Pancreas (tissue), 10 donors: ENCODE measurements around the gene LPAR1. TPM values are rescaled to one million over a fixed set of nuclear protein-coding genes. Genes with fewer than 3 reads are reported as not detected.

Experiments used
- ATAC-seq, 4 donors: fragments of 200-7000 bp; cut with Tn5 transposase; one replicate each; pipeline versions ENCODE4 v1.8.0 to v1.9.1; 2020; ENCODE audit warnings: mild to moderate bottlenecking in 4 of 4, moderate library complexity in 4 of 4
- DNase-seq, 6 donors: peaks; one replicate each; pipeline ENCODE4 v3.0.0-alpha.2; 2020
- FAIRE-seq: peaks from 2 replicates; lab custom pipeline; 2012; peaks lifted over from hg19 to GRCh38; lab: Jason Lieb, UNC
- H3K27ac ChIP-seq, 4 donors: fragments of 200-600 bp; sonication (generic); 1 replicate in 3 of 4; 2 replicates in 1 of 4; pipeline versions ENCODE4 v1.5.0 to v1.8.0; 2020
- H3K27me3 ChIP-seq, 4 donors: fragments of 200-600 bp; one replicate each; pipeline ENCODE4 v1.8.0; 2021
- H3K36me3 ChIP-seq, 3 donors: fragments of 200-600 bp; sonication (generic) in 1 of 3; one replicate each; pipeline versions ENCODE4 v1.5.0 to v1.8.0; 2020 to 2021
- H3K4me1 ChIP-seq, 3 donors: fragments of 200-600 bp; one replicate each; pipeline ENCODE4 v1.8.0; 2021
- H3K4me3 ChIP-seq, 4 donors: fragments of 200-600 bp; sonication (generic) in 2 of 4; one replicate each; pipeline versions ENCODE4 v1.5.0 to v1.8.0; 2020 to 2021
- H3K9me3 ChIP-seq, 4 donors: fragments of 200-600 bp; one replicate each; pipeline ENCODE4 v1.8.0; 2021
- WGBS, 2 donors: extraction: QIAGEN DNeasy Blood & Tissue Kit; methylation state at CpG; one replicate each; pipeline ENCODE4 v1.1.7; 2013; 5-methylcytosine and 5-hydroxymethylcytosine counted together
- intact Hi-C, 3 donors: fragments of 100-400 bp; cut with DNase I; formaldehyde crosslinking; loops; one replicate each; pipeline versions ENCODE4 v1.11.1 to v1.14.2; 2022
- polyA plus RNA-seq, 2 donors: library from polyadenylated mRNA; stranded (reverse); fragments of 200-250 nt; gene quantifications; one replicate each; pipeline ENCODE4 v1.2.3, GENCODE V29; 2013
- total RNA-seq, 6 donors: library from RNA; stranded (reverse); fragmentation: NEBNext Ultra II Directional in 4 of 6; extraction: Animal tissue kit (Norgen Biotek cat#: 25700) in 4 of 6; gene quantifications; one replicate each; pipeline versions ENCODE4 v1.2.1 to v1.2.4, GENCODE V29; 2021 to 2023
- TF ChIP-seq, protein P1 (sequence below), 4 donors: fragments of 200-600 bp; sonication (generic) in 3 of 4; IDR thresholded peaks; one replicate each; pipeline versions ENCODE4 v1.5.0 to v1.8.0; 2021; ENCODE audit warnings: antibody characterized with exemption in 4 of 4
- donor health status: healthy with polysubstance abuse.
- donor health status: DM: no; HTN: no; CAD: no; lungs with moderate emphysema.
- donor health status: DM: no; HTN: no; CAD: no.
- donor health status: control.
- donor health status: control.
- donor health status: Bipolar disorder and iron deficiency.
- donor health status: DM: yes; HTN: yes; CAD: no.
- donor health status: DM: no; HTN: no; CAD: no.
- donor health status: DM: no; HTN: no; CAD: no.
- donor health status: DM: yes; HTN: yes; CAD: no.

LPAR1 gene
- total and polyA plus RNA-seq, 8 donors = 3.8 to 11.4 (median 5.2) TPM

DNA sequence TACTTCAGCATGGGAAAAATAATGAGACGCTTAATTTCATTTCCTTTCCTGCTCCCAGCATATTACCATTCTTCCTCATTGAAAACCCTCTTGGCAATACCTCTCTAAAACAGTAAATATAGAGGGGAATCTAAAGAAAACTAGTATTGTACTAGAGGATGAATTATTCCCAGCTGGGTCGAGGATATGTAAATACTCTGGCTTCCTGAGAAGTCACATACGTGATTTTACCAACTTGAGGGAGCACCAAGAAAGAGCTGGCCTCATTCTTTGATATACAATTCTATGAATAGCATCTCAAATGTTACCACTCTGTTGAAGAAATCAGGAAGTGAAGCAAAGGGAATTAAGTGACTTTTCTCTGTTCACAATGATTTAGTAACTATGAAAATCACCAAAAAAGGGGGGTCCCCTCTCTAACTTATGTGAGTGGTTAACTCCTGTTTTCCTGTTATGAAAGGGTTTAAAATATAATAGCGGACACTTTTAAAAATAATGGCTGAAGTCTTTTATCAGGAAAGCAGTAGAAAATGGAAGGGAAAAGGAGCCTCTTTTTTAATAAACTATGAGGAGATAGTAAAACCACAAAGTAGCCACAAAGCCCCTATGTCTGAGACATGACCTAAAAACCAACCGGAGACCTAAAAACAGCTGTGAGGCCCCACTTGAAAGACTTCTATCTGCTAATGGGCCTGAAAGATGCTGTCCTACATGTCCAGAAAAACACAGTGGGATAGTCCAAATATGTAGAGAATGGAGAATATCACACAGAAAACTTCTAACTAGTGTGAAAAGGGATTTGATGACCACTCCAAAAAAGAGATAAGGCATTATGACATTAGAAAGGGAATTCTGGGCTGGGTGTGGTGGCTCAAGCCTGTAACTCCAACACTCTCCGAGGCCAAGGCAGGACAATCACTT, 42.6 kb downstream of the LPAR1 start:
- no peaks in the 10 kb centered on the region for H3K27me3 ChIP-seq
- ATAC-seq (peak in 1 of 4 donors; percentile 49), DNase-seq (no peak), FAIRE-seq (no peak)
- no peaks in the 10 kb centered on the region for H3K4me1 ChIP-seq
- TF ChIP-seq, protein P1, sequence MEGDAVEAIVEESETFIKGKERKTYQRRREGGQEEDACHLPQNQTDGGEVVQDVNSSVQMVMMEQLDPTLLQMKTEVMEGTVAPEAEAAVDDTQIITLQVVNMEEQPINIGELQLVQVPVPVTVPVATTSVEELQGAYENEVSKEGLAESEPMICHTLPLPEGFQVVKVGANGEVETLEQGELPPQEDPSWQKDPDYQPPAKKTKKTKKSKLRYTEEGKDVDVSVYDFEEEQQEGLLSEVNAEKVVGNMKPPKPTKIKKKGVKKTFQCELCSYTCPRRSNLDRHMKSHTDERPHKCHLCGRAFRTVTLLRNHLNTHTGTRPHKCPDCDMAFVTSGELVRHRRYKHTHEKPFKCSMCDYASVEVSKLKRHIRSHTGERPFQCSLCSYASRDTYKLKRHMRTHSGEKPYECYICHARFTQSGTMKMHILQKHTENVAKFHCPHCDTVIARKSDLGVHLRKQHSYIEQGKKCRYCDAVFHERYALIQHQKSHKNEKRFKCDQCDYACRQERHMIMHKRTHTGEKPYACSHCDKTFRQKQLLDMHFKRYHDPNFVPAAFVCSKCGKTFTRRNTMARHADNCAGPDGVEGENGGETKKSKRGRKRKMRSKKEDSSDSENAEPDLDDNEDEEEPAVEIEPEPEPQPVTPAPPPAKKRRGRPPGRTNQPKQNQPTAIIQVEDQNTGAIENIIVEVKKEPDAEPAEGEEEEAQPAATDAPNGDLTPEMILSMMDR (IDR thresholded peaks at IDR 0.05) = no peak
- no peaks in the 10 kb centered on the region for H3K9me3 ChIP-seq
- H3K36me3 ChIP-seq = no peaks in the 10 kb centered on the region
- H3K4me3 ChIP-seq = no peak overlapping the region
- intact Hi-C loops = no loop called here
- H3K27ac ChIP-seq = no peak overlapping the region
- 80 to 82% methylated on average over 6 of the region's 6 CpGs for WGBS, 2 donors

DNA sequence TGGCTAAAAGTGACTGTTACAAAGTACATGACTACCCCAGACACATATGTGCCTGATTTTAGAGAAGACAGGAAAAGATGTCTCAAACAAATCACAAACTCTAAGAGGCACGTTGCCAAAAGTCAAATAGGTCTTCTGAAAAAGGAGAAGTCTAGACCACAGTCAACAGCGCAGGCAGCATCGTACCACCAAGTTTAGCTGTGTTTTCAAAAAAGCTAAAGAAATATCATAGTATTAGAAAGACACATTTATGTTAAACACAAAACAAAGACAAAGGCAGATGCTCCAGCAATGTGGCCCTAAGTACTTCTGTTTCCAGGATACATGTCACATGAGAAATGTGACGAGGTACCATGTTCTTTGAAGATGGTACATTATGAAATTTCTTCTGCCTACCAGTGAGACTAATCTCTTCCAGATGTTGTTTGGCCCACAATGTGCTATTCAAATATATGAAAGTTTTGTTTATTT, 43.5 kb downstream of the LPAR1 start:
- peak in 1 of 4 donors; percentile 32 for ATAC-seq

DNA sequence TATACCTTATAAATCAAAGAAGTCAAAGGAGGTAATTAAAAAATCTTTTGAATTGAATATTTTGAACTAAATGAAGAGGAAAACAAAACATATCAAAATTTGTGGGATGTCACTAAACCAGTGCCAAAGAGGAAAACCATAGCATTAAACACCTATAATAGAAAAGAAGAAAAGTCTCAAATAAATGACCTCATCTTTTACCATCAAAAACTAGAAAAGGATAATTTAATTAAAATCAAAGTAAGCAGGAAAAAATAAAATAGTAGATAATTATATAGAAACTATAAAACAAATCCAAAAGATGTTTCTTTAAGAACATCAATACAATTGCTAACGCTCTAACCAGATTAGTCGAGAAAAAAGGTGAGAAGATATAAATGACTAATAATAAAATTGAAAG, 47.8 kb downstream of the LPAR1 start:
- no peak for ATAC-seq
- 94 to 96% methylated on average over 2 of the region's 2 CpGs for WGBS, 2 donors
- intact Hi-C loops = no loop called here
- Histone ChIP-seq H3K9me3 (no peaks in the 10 kb centered on the region), H3K4me3 (no peak overlapping the region), H3K36me3 (no peaks in the 10 kb centered on the region), H3K4me1 (no peaks in the 10 kb centered on the region), H3K27ac (no peak overlapping the region), H3K27me3 (no peaks in the 10 kb centered on the region)
- DNase-seq = no peak
- TF ChIP-seq, protein P1 (IDR thresholded peaks at IDR 0.05) = no peak
- peak; percentile 70 for FAIRE-seq

More for the DNA sequence above, 43.5 kb downstream of the LPAR1 start:
- Histone ChIP-seq H3K4me3 (no peak overlapping the region), H3K9me3 (no peaks in the 10 kb centered on the region), H3K27me3 (no peaks in the 10 kb centered on the region), H3K36me3 (no peaks in the 10 kb centered on the region), H3K27ac (no peak overlapping the region), H3K4me1 (no peaks in the 10 kb centered on the region)
- TF ChIP-seq, protein P1 (IDR thresholded peaks at IDR 0.05) = no peak
- no peak for FAIRE-seq
- no peak for DNase-seq
- WGBS, 2 donors = 81 to 88% methylated on average over 4 of the region's 4 CpGs
- intact Hi-C loops = no loop called here

DNA sequence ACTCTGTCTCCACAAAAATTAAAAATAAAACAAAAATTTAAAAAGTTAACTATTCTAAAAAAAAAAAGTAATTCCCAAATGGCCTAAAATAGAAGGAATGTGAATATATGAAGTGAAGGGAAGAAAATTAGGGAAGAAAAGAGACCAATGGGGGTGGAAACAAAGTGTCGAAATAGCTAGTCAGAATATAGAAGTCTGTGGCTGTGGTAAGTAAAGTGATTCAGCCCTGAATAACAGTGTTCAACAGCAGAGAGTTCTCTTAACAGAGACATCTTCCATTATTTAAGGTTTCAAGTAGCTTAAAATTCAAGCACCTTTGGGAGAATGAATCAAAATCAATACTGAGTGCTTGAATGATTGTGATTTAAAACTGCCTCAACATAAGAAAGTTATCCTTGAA, 51.7 kb downstream of the LPAR1 start:
- H3K9me3 ChIP-seq = no peaks in the 10 kb centered on the region
- FAIRE-seq = no peak

More for the DNA sequence above, 51.7 kb downstream of the LPAR1 start:
- intact Hi-C loops = no loop called here
- no peak for DNase-seq
- Histone ChIP-seq H3K27ac (no peak overlapping the region), H3K36me3 (no peaks in the 10 kb centered on the region), H3K4me1 (no peaks in the 10 kb centered on the region), H3K27me3 (no peaks in the 10 kb centered on the region), H3K4me3 (no peak overlapping the region)
- ATAC-seq = no peak
- TF ChIP-seq, protein P1 (IDR thresholded peaks at IDR 0.05) = no peak
- 94 to 97% methylated on average over 1 of the region's 1 CpG for WGBS, 2 donors
